Peyer's patch (tissue), 4 donors: Measurements from ENCODE around the gene DPF3. TPM values are rescaled to one million over a fixed set of nuclear protein-coding genes. Genes with fewer than 3 reads are reported as not detected.
A peak's percentile ranks its signal among the peaks of the same experiment; 100 is the strongest.
"Not testable (repeated sequence)": the region's sequence is repeated elsewhere in the genome, so short reads cannot be mapped to it uniquely, and the experiment has no call there.

Experiments
- DNase-seq, 3 donors: peaks; one replicate each; pipeline ENCODE4 v3.0.0-alpha.2; 2017 to 2019
- H3K27ac ChIP-seq, 4 donors: fragments of 200-600 bp; sonication (generic); one replicate each; pipeline ENCODE4 v1.5.1; 2016 to 2019
- H3K27me3 ChIP-seq, 2 donors: fragments of 200-600 bp; sonication (generic); one replicate each; pipeline ENCODE4 v1.5.1; 2019
- H3K36me3 ChIP-seq, 3 donors: fragments of 200-600 bp; sonication (generic); one replicate each; pipeline ENCODE4 v1.5.1; 2016 to 2019
- H3K4me1 ChIP-seq, 4 donors: fragments of 200-600 bp; sonication (generic); one replicate each; pipeline ENCODE4 v1.5.1; 2016 to 2019
- H3K4me3 ChIP-seq, 4 donors: fragments of 200-600 bp; sonication (generic); 1 replicate in 3 of 4; 2 replicates in 1 of 4; pipeline ENCODE4 v1.5.1; 2016 to 2019; ENCODE audit warnings: mild to moderate bottlenecking in 1 of 4
- H3K9me3 ChIP-seq, 4 donors: fragments of 200-600 bp; sonication (generic); one replicate each; pipeline ENCODE4 v1.5.1; 2016 to 2019; ENCODE audit warnings: mild to moderate bottlenecking in 1 of 4
- POLR2A ChIP-seq, 2 donors: fragments of 450-650 bp; IDR thresholded peaks; one replicate each; pipeline ENCODE4 v1.5.1; 2017; ENCODE audit warnings: antibody characterized with exemption in 2 of 2, mild to moderate bottlenecking in 2 of 2, moderate library complexity in 2 of 2
- total RNA-seq, 4 donors: library from RNA; depleted of rRNA; stranded (reverse); fragments of >200 nt; gene quantifications; one replicate each; pipeline ENCODE4 v1.1.0, GENCODE V29; 2016
- TF ChIP-seq, protein P1 (sequence below), 6 experiments: fragments of 450-650 bp in 4 of 6; fragments of 200-600 bp in 2 of 6; sonication (generic) in 1 of 6; IDR thresholded peaks; one replicate each; pipeline ENCODE4 v1.5.1; 2017 to 2019; ENCODE audit warnings: antibody characterized with exemption in 6 of 6, mild to moderate bottlenecking in 3 of 6, moderate library complexity in 1 of 6

DPF3 gene
- total RNA-seq, 4 donors from 2014 or later: 10.7 to 25.6 (median 17.9) TPM

- H3K9me3 ChIP-seq: peaks cover 0 to 4% (median 0%) of the 10 kb centered on the region in 4 donors
- H3K4me3 ChIP-seq: no peak overlapping the region
- H3K4me1 ChIP-seq: no peaks in the 10 kb centered on the region
- H3K36me3 ChIP-seq: no peaks in the 10 kb centered on the region
- no peak for DNase-seq
- no peaks in the 10 kb centered on the region for H3K27me3 ChIP-seq
- TF ChIP-seq POLR2A (IDR thresholded peaks at IDR 0.05): no peak
- TF ChIP-seq, protein P1, sequence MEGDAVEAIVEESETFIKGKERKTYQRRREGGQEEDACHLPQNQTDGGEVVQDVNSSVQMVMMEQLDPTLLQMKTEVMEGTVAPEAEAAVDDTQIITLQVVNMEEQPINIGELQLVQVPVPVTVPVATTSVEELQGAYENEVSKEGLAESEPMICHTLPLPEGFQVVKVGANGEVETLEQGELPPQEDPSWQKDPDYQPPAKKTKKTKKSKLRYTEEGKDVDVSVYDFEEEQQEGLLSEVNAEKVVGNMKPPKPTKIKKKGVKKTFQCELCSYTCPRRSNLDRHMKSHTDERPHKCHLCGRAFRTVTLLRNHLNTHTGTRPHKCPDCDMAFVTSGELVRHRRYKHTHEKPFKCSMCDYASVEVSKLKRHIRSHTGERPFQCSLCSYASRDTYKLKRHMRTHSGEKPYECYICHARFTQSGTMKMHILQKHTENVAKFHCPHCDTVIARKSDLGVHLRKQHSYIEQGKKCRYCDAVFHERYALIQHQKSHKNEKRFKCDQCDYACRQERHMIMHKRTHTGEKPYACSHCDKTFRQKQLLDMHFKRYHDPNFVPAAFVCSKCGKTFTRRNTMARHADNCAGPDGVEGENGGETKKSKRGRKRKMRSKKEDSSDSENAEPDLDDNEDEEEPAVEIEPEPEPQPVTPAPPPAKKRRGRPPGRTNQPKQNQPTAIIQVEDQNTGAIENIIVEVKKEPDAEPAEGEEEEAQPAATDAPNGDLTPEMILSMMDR (IDR thresholded peaks at IDR 0.05): no peak
- H3K27ac ChIP-seq: no peak overlapping the region
Measured at GRCh38 chr14:72753879-72754400, 140.0 kb downstream of the DPF3 start.

DNA sequence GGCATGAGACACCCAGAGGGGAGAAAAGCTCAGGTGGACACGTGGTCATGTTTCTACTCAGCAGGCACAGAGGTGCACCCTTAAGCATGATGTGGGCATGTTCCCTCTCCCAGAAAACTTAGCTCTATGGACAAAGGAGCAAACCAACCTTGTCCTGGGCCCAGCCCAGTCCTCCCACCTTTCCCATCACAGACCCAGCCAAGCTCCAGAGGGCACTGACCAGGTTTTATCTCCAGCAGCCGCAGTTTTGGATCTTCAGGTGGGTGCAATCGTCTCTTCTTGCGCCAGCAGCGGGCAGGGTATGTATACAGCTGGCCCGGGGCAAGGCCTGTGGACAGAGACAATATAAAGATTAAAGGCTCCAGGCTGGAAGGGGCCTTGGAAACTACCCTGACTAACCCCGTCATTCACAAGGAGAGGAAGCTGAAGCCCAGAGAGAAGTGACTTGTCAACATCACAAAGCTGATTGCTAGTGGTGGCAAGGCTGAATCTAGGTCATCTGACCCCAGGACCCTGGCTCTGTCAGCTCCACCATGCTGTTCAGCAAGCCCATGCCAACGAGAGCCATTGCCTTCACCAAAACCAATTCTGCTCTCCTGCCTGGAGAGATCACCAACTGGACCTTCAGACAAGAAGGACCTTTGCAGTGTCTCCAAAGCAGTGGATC lies 140.7 kb downstream of the DPF3 start:
- Histone ChIP-seq H3K4me3 (no peak overlapping the region), H3K27me3 (no peaks in the 10 kb centered on the region), H3K36me3 (no peaks in the 10 kb centered on the region), H3K27ac (no peak overlapping the region), H3K9me3 (no peaks in the 10 kb centered on the region), H3K4me1 (no peaks in the 10 kb centered on the region)
- TF ChIP-seq, protein P1 (IDR thresholded peaks at IDR 0.05): no peak
- no peak for TF ChIP-seq POLR2A (IDR thresholded peaks at IDR 0.05)
- no peak for DNase-seq

DNA sequence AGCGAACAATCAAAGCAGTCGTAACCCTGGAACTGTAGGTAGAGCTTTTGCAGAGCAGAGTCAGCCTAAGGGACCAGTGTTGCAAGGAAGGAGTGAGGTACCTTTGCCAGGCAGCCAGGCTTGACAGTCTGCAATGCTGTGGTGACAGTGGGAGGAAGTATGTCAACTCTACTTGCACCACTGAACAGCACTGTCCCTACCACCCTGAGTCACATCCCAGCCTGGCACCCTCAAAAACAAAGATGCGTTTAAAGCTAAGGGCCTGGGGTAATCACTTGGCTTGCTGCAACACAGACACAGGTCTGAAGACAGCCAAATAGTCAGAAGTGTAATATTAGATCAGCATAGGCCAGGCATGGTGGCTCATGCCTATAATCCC lies 141.9 kb downstream of the DPF3 start:
- no peaks in the 10 kb centered on the region for H3K9me3 ChIP-seq
- no peak overlapping the region for H3K4me3 ChIP-seq
- peak in 1 of 3 donors; percentile 47 for DNase-seq
- TF ChIP-seq POLR2A (IDR thresholded peaks at IDR 0.05): no peak
- TF ChIP-seq, protein P1 (IDR thresholded peaks at IDR 0.05): no peak
- no peaks in the 10 kb centered on the region for H3K36me3 ChIP-seq
- H3K4me1 ChIP-seq: no peaks in the 10 kb centered on the region
- no peaks in the 10 kb centered on the region for H3K27me3 ChIP-seq
- H3K27ac ChIP-seq: no peak overlapping the region

DNA sequence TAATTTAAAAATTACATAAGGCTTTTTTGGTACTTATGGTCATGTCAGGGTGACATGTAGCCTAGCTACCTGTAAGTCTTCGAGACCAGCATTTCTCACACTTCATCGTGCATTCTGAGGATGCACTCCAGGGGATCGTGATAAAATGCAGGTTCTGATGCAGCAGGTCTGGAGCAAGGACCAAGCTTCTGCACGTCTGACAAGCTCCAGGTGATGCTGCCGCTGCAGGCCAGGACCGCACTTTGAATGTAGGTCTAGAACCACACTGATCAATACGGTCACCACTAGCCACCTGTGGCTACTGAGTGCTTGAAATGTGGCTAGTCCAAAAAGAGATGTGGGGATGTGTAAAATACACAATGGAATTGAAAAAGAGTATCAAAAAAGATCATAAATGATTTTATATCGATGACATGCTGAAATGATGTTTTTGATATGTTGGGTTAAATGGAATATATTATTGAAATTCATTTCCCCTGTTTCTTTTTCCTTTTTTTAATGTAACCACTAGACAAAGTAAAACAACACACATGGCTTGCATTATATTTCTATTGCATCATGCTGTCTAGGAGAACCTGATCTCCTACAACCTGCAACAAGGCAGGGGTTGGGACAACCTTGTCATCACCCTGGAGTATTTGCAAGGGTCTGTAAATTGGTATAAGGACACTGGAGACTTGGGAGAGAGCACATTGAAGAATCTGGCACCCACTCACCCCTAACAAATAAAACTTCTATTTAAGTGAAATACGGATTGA lies 142.4 kb downstream of the DPF3 start:
- Histone ChIP-seq H3K27me3 (no peaks in the 10 kb centered on the region), H3K36me3 (no peaks in the 10 kb centered on the region), H3K4me3 (no peak overlapping the region), H3K27ac (no peak overlapping the region), H3K9me3 (no peaks in the 10 kb centered on the region), H3K4me1 (no peaks in the 10 kb centered on the region)
- DNase-seq: no peak
- TF ChIP-seq, protein P1 (IDR thresholded peaks at IDR 0.05): no peak
- TF ChIP-seq POLR2A (IDR thresholded peaks at IDR 0.05): no peak

DNA sequence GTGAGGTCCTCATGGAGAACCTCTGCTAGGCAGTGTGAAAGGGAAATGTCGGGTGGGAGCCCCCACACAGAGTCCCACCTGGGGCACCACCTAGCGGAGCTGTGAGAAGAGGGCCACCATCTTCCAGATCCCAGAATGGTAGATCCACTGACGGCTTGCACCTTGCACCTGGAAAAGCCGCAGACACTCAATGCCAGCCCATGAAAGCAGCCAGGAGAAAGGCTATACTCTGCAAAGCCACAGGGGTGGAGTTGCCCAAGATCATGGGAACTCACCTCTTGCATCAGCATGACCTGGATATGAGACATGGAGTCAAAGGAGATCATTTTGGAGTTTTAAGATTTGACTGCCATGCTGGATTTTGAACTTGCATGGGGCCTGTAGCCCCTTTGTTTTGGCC lies 145.0 kb downstream of the DPF3 start:
- not testable (repeated sequence) for H3K27me3 ChIP-seq, DNase-seq

DNA sequence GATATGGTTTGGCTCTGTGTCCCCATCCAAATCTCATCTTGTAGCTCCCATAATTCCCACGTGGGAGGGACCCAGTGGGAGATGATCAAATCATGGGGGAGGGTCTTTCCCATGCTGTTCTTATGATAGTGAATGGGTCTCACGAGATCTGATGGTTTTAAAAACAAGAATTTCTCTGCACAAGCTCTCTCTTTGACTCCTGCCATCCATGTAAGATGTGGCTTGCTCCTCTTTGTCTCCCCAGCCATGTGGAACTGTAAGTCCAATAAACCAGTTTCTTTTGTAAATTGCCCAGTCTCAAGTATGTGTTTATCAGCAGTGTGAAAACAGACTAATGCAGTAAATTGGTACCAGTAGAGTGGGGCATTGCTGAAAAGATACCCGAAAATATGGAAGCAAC lies 146.2 kb downstream of the DPF3 start:
- Histone ChIP-seq H3K9me3 (no peaks in the 10 kb centered on the region), H3K27me3 (no peaks in the 10 kb centered on the region), H3K36me3 (no peaks in the 10 kb centered on the region), H3K4me3 (no peak overlapping the region), H3K4me1 (no peaks in the 10 kb centered on the region), H3K27ac (no peak overlapping the region)
- DNase-seq: no peak
- TF ChIP-seq POLR2A (IDR thresholded peaks at IDR 0.05): no peak
- TF ChIP-seq, protein P1 (IDR thresholded peaks at IDR 0.05): no peak

More for the DNA sequence above, 145.0 kb downstream of the DPF3 start:
- H3K4me1 ChIP-seq, H3K36me3 ChIP-seq, H3K4me3 ChIP-seq, H3K9me3 ChIP-seq: not testable (repeated sequence)
- peak overlapping the region in 1 of 4 donors; percentile 15 for H3K27ac ChIP-seq
